ENCODE results near the gene ANP32B.
A peak's percentile ranks its signal among the peaks of the same experiment; 100 is the strongest.

ANP32B gene

DNA sequence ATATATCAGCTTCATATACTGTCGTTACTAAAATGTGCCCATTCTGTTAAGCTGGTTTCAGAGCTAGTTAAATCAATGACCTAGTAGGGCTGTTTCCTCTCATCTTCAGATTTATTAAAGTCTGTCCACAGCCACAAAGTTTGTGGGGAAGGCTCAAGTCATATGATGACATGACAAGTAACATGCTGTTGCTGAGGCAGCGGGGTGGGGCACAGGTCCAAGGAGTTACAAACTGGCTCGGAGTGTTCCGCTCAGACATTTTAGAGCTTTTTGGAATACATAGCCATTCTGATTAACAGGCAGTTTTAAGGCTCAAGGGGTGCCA, 2.7 kb upstream of the ANP32B start:
- H3K36me3 Mint-ChIP-seq (ENCODE audit: low read depth) = no peaks in the 10 kb centered on the region
- H3K9me3 Mint-ChIP-seq = no peaks in the 10 kb centered on the region
- TF ChIP-seq, protein P1, sequence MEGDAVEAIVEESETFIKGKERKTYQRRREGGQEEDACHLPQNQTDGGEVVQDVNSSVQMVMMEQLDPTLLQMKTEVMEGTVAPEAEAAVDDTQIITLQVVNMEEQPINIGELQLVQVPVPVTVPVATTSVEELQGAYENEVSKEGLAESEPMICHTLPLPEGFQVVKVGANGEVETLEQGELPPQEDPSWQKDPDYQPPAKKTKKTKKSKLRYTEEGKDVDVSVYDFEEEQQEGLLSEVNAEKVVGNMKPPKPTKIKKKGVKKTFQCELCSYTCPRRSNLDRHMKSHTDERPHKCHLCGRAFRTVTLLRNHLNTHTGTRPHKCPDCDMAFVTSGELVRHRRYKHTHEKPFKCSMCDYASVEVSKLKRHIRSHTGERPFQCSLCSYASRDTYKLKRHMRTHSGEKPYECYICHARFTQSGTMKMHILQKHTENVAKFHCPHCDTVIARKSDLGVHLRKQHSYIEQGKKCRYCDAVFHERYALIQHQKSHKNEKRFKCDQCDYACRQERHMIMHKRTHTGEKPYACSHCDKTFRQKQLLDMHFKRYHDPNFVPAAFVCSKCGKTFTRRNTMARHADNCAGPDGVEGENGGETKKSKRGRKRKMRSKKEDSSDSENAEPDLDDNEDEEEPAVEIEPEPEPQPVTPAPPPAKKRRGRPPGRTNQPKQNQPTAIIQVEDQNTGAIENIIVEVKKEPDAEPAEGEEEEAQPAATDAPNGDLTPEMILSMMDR (IDR thresholded peaks at IDR 0.05; ENCODE audit: unreplicated experiment in 3 of 3) = no peak
- H3K27me3 Mint-ChIP-seq (ENCODE audit: low read depth) = no peaks in the 10 kb centered on the region
- H3K4me3 Mint-ChIP-seq = peak overlapping the region in 2 of 3 experiments; percentile 5 to 79
- H3K4me1 Mint-ChIP-seq = peaks cover 27% of the 10 kb centered on the region
- no peak overlapping the region for H3K27ac Mint-ChIP-seq

DNA sequence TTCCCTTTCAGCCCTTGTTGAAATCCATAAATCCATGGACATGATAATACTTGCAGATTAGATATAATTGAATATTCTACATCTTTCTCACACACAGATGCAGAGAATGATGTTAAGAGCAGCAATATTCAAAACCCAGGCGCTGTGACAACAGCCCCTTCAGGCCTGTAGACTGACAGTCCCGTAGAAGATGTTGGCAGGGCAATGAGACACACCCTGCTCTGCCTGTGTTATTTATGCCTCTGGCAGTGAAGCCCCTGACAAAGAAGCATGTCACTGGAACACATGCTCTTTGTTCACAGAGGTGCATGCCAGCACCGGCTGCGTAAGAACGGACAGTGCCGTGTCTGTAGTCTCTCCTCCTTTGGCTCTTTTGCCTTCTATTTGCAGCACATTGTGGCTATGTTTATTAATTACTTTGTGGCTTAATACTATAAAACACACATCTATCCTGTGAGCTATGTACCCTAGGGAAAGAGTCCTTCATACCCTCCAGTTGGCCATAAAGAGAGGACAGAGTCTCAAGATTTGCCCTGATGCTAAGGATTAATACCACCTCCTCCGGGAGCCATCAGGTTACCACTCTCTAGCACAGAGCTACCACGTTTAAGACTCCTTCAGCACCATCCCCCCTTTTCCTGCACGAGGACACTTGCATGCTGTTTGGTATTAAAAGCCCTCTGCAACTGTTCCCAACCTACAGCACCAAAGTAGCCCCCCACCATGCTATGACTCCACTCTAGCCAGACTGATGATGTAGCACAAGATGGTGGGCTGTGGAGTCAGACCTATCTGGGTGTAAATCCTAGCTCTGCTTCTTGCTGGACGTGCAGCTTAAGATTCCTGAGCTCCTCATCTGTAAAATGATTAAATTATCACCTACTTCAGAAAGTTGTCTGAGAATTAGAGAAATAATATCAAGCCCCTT, 2.0 kb upstream of the ANP32B start:
- Mint-ChIP-seq H3K27me3 (ENCODE audit: low read depth) (no peaks in the 10 kb centered on the region), H3K36me3 (ENCODE audit: low read depth) (no peaks in the 10 kb centered on the region), H3K4me3 (peak overlapping the region; percentile 79 to 85 (median 80)), H3K9me3 (no peaks in the 10 kb centered on the region), H3K4me1 (peaks cover 30% of the 10 kb centered on the region), H3K27ac (peak overlapping the region; percentile 10 to 61 (median 46))
- TF ChIP-seq, protein P1 (IDR thresholded peaks at IDR 0.05; ENCODE audit: unreplicated experiment in 3 of 3) = no peak

DNA sequence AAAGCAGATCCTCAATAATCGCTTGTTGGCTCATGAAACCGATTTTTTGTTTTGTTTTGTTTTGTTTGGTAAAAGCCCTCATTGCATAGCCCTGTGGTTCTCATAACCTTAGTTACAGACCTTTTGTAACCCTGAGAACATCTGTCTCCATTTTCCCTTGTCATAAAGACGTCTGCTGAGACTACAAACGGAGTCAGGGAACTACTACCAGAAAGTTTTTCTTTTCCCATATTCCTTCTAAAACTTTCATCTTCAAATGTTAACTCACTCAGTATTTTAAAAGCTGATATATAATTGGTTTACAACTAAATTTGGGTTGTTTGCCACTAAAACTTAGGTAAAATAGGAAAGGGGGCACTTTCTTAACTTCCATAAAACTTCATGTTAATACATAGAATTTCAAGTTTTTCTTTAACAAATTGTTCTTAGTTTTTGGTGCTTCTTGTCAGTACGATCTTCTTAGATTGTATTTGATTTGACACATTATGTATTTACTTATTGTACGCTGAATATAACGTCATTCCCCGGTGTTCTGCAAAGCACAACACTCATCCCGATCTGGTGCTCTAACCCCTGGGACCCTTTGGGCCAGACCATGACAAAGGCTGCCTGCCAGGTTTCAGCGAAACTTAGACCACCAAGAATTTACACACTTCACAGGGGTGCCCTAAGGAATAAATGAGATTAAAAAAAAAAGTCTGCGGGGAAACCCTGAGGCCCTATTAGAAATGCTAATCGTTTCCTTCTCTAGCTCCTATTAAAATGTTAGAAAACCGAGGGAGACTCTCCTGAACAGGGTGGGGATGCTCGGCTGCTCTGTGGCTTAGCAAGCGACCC, 1.1 kb upstream of the ANP32B start:
- Mint-ChIP-seq H3K4me1 (peaks cover 38% of the 10 kb centered on the region), H3K9me3 (no peaks in the 10 kb centered on the region), H3K27me3 (ENCODE audit: low read depth) (no peaks in the 10 kb centered on the region), H3K4me3 (peak overlapping the region; percentile 79 to 85 (median 80)), H3K27ac (peak overlapping the region; percentile 46 to 67 (median 61)), H3K36me3 (ENCODE audit: low read depth) (no peaks in the 10 kb centered on the region)
- TF ChIP-seq, protein P1 (IDR thresholded peaks at IDR 0.05; ENCODE audit: unreplicated experiment in 3 of 3) = no peak

DNA sequence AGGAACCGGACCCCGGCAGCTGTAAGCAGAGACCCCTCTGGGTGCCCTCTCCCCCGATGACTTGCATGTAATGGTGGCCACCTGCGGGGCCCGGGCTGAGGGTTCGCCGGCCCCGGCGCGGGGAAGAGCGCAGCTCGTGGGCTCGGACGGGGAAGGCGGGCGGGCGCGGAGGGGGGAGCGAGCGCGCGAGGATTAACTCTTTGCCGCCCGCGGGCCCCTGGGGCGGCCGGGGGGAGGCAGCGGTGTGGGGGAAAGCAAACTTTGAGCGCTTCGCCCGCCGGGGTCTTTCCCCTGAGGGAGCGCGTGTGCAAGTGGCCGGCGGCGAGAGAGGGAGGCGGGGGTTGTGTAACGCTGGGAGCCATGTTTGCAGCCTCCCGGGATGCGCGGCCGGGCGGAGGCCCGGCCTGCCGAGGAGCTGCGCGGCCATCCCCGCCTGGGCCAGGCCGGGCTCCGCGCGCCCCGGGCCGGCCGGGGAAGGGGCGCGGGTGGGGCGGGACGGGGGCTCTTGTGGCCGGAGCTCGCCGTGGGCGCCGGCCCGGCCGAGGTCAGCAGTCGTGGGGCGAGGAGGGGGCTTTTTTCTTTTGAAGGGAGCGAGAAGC, 547 bp downstream of the ANP32B start:
- Mint-ChIP-seq H3K27ac (peak overlapping the region in 2 of 3 experiments; percentile 74 to 89), H3K4me1 (peaks cover 52% of the 10 kb centered on the region), H3K9me3 (no peaks in the 10 kb centered on the region), H3K36me3 (ENCODE audit: low read depth) (no peaks in the 10 kb centered on the region), H3K27me3 (ENCODE audit: low read depth) (no peaks in the 10 kb centered on the region), H3K4me3 (peak overlapping the region; percentile 79 to 85 (median 82))
- TF ChIP-seq, protein P1 (IDR thresholded peaks at IDR 0.05; ENCODE audit: unreplicated experiment in 3 of 3) = no peak

DNA sequence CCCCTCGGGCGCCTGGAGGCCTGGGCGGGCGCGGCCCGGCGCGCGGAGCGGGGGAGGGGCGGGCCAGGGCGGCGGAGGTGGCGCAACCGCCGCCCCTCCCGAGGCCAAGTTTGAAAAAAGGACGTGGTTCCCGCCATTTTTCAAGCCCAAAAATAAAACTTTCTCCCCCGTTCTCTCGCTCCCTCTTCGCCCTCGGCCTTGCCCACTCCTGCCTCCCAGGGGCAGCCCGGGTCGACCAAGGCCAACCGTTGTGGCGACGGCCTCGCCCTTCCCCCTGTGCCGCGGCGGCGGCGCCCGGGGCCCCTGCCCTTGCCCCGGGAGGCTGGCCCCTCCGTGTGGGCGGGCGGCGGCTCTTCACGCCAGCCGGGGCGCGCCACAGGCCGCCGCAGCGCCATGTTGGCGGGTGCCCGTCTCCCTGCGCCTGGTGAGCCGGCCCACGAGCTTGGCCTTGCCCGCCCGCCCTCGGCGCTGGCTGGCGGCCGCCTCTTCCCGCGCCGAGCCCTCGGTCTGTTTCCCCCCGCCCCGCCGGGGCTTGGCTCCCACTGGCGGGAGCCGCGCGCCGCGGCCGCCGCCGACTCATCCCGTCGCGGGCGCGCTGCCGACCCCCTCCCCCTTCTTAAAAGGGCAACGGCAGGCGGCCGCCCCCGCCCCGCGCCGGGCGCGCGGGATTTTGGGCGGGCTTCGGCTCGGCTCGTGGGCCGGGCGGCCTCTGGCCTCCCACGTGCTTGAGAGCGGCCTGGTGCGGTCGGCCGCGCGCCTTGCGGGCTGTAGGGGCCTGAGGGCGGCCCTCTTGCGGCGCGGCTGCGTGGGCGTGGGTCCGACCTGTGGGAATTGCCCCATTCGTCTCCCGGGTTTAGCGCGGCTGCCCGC, 1.3 kb downstream of the ANP32B start:
- peaks cover 59% of the 10 kb centered on the region for H3K4me1 Mint-ChIP-seq
- TF ChIP-seq, protein P1 (IDR thresholded peaks at IDR 0.05; ENCODE audit: unreplicated experiment in 3 of 3) = no peak

More for the DNA sequence above, 1.3 kb downstream of the ANP32B start:
- no peaks in the 10 kb centered on the region for H3K9me3 Mint-ChIP-seq
- no peaks in the 10 kb centered on the region for H3K27me3 Mint-ChIP-seq (ENCODE audit: low read depth)
- peak overlapping the region; percentile 60 to 74 (median 66) for H3K4me3 Mint-ChIP-seq
- no peaks in the 10 kb centered on the region for H3K36me3 Mint-ChIP-seq (ENCODE audit: low read depth)
- peak overlapping the region in 1 of 3 experiments; percentile 75 for H3K27ac Mint-ChIP-seq
